ENCODE measurements around the gene AOAH. TPM values are rescaled to one million over a fixed set of nuclear protein-coding genes. Genes with fewer than 3 reads are reported as not detected.

AOAH gene
- total RNA-seq, 1 donor from 2014 or later, result 0.92 TPM

GRCh38 chr7:36638140-36638539, 86.2 kb downstream of the AOAH start:
- H3K4me1 Mint-ChIP-seq (ENCODE audit: unreplicated experiment), result peaks cover 51% of the 10 kb centered on the region
- DNase-seq (ENCODE audit: extremely low spot score, unreplicated experiment), result no peak
- peaks cover 7% of the 10 kb centered on the region for H3K27me3 Mint-ChIP-seq
- H3K27ac Mint-ChIP-seq, result no peak overlapping the region
- H3K36me3 Mint-ChIP-seq, result no peaks in the 10 kb centered on the region
- TF ChIP-seq CTCF (conservative IDR thresholded peaks at IDR 0.05), result no peak
- H3K4me3 Mint-ChIP-seq, result no peak overlapping the region
- peaks cover 6% of the 10 kb centered on the region for H3K9me3 Mint-ChIP-seq

DNA sequence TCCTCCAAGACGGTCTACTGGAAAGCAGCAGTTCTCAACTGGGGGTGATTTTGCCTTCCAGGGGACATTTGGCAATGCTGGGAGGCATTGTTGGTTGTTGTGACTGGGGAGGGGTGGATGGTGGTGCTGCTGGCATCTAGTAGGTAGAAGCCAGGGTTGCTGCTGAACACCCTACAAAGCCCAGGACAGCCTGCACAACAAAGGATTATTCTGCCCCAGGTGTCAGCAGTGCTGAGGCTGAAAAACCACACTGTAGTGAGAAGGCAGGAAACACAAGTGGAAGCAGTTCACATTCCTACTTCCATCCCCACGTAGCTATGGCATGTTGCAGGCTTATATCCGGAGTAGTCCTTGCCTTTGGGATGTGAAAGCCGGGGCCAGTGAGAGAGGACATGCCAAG, 86.9 kb downstream of the AOAH start:
- Mint-ChIP-seq H3K4me1 (ENCODE audit: unreplicated experiment) (peaks cover 50% of the 10 kb centered on the region), H3K27me3 (peaks cover 7% of the 10 kb centered on the region), H3K9me3 (peaks cover 6% of the 10 kb centered on the region), H3K27ac (no peak overlapping the region), H3K4me3 (no peak overlapping the region), H3K36me3 (no peaks in the 10 kb centered on the region)
- DNase-seq (ENCODE audit: extremely low spot score, unreplicated experiment), result no peak
- TF ChIP-seq CTCF (conservative IDR thresholded peaks at IDR 0.05), result no peak

GRCh38 chr7:36636126-36636525, 88.2 kb downstream of the AOAH start:
- peaks cover 4% of the 10 kb centered on the region for H3K27me3 Mint-ChIP-seq
- H3K4me3 Mint-ChIP-seq, result no peak overlapping the region
- no peak for TF ChIP-seq CTCF (conservative IDR thresholded peaks at IDR 0.05)
- no peak overlapping the region for H3K27ac Mint-ChIP-seq
- no peaks in the 10 kb centered on the region for H3K36me3 Mint-ChIP-seq
- peaks cover 50% of the 10 kb centered on the region for H3K4me1 Mint-ChIP-seq (ENCODE audit: unreplicated experiment)
- DNase-seq (ENCODE audit: extremely low spot score, unreplicated experiment), result no peak
- H3K9me3 Mint-ChIP-seq, result peaks cover 6% of the 10 kb centered on the region

GRCh38 chr7:36635091-36635490, 89.2 kb downstream of the AOAH start:
- DNase-seq (ENCODE audit: extremely low spot score, unreplicated experiment), result no peak
- Mint-ChIP-seq H3K9me3 (peaks cover 6% of the 10 kb centered on the region), H3K27me3 (peaks cover 4% of the 10 kb centered on the region), H3K4me1 (ENCODE audit: unreplicated experiment) (peaks cover 50% of the 10 kb centered on the region), H3K27ac (no peak overlapping the region), H3K4me3 (peak overlapping the region; percentile 29), H3K36me3 (no peaks in the 10 kb centered on the region)
- TF ChIP-seq CTCF (conservative IDR thresholded peaks at IDR 0.05), result no peak

DNA sequence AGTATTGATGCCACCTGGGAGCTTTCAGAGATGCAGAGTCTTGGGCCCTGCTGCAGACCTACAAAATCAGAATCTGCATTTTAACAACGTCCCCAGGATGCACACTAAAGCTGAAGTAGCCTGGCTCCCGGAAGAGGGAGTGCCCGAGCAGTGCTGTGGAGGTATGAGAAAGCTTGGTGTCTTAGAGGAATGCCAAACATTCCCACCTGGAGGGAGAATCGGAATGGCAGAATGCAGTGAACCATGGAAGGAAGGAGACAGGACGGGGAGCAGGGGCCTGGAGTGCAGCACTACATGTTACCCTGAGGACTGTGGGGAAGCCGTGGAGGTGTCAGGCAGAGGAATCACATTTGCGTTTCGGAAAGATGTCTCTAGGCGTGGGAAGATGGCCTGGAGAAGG, 90.9 kb downstream of the AOAH start:
- Mint-ChIP-seq H3K4me3 (no peak overlapping the region), H3K4me1 (ENCODE audit: unreplicated experiment) (peaks cover 62% of the 10 kb centered on the region), H3K9me3 (peaks cover 6% of the 10 kb centered on the region), H3K27me3 (peaks cover 4% of the 10 kb centered on the region), H3K36me3 (no peaks in the 10 kb centered on the region), H3K27ac (peak overlapping the region; percentile 20)
- no peak for DNase-seq (ENCODE audit: extremely low spot score, unreplicated experiment)
- no peak for TF ChIP-seq CTCF (conservative IDR thresholded peaks at IDR 0.05)

GRCh38 chr7:36630112-36630650, 94.1 kb downstream of the AOAH start:
- TF ChIP-seq CTCF (conservative IDR thresholded peaks at IDR 0.05), result no peak
- no peak for DNase-seq (ENCODE audit: extremely low spot score, unreplicated experiment)
- H3K36me3 Mint-ChIP-seq, result no peaks in the 10 kb centered on the region
- H3K9me3 Mint-ChIP-seq, result no peaks in the 10 kb centered on the region
- peaks cover 4% of the 10 kb centered on the region for H3K27me3 Mint-ChIP-seq
- H3K4me1 Mint-ChIP-seq (ENCODE audit: unreplicated experiment), result peaks cover 62% of the 10 kb centered on the region
- no peak overlapping the region for H3K4me3 Mint-ChIP-seq
- no peak overlapping the region for H3K27ac Mint-ChIP-seq
